ENCODE measurements around the gene KPNA3.

- no peak for TF ChIP-seq POLR2A (IDR thresholded peaks at IDR 0.05)
- TF ChIP-seq CTCF (IDR thresholded peaks at IDR 0.05) = no peak
- no peak for TF ChIP-seq POLR2AphosphoS5 (IDR thresholded peaks at IDR 0.05)
Measured at GRCh38 chr13:49774376-49775005, 18.0 kb downstream of the KPNA3 start.
